Measurements from ENCODE around the gene GPR176.

GPR176 gene

GRCh38 chr15:39798382-39798781 lies 121.7 kb downstream of the GPR176 start:
- H3K36me3 ChIP-seq (ENCODE audit: control insufficient read depth, insufficient read depth, low read length): peaks cover 21% of the 10 kb centered on the region
- no peaks in the 10 kb centered on the region for H3K27me3 ChIP-seq (ENCODE audit: control insufficient read depth, insufficient read depth, low read length)
- H3K9me3 ChIP-seq (ENCODE audit: control insufficient read depth, insufficient read depth, low read length): no peaks in the 10 kb centered on the region
- no peak overlapping the region for H3K9ac ChIP-seq (ENCODE audit: low read depth, low read length)
- peaks cover 7% of the 10 kb centered on the region for H3K4me1 ChIP-seq (ENCODE audit: control insufficient read depth, insufficient read depth, low read length)
- H3K4me3 ChIP-seq (ENCODE audit: low read depth, low read length): no peak overlapping the region

GRCh38 chr15:39797407-39797806 lies 122.7 kb downstream of the GPR176 start:
- no peak overlapping the region for H3K4me3 ChIP-seq (ENCODE audit: low read depth, low read length)
- H3K36me3 ChIP-seq (ENCODE audit: control insufficient read depth, insufficient read depth, low read length): peaks cover 20% of the 10 kb centered on the region
- H3K9me3 ChIP-seq (ENCODE audit: control insufficient read depth, insufficient read depth, low read length): no peaks in the 10 kb centered on the region
- no peaks in the 10 kb centered on the region for H3K27me3 ChIP-seq (ENCODE audit: control insufficient read depth, insufficient read depth, low read length)
- no peak overlapping the region for H3K9ac ChIP-seq (ENCODE audit: low read depth, low read length)
- H3K4me1 ChIP-seq (ENCODE audit: control insufficient read depth, insufficient read depth, low read length): peaks cover 7% of the 10 kb centered on the region

- Histone ChIP-seq H3K9me3 (ENCODE audit: control insufficient read depth, insufficient read depth, low read length) (no peaks in the 10 kb centered on the region), H3K36me3 (ENCODE audit: control insufficient read depth, insufficient read depth, low read length) (peaks cover 12% of the 10 kb centered on the region), H3K9ac (ENCODE audit: low read depth, low read length) (no peak overlapping the region), H3K4me3 (ENCODE audit: low read depth, low read length) (no peak overlapping the region), H3K4me1 (ENCODE audit: control insufficient read depth, insufficient read depth, low read length) (peaks cover 7% of the 10 kb centered on the region), H3K27me3 (ENCODE audit: control insufficient read depth, insufficient read depth, low read length) (no peaks in the 10 kb centered on the region)
These were observed 123.5 kb downstream of the GPR176 start for GRCh38 chr15:39796601-39797000.

GRCh38 chr15:39795486-39795885 lies 124.6 kb downstream of the GPR176 start:
- Histone ChIP-seq H3K27me3 (ENCODE audit: control insufficient read depth, insufficient read depth, low read length) (no peaks in the 10 kb centered on the region), H3K9ac (ENCODE audit: low read depth, low read length) (no peak overlapping the region), H3K4me1 (ENCODE audit: control insufficient read depth, insufficient read depth, low read length) (peaks cover 7% of the 10 kb centered on the region), H3K36me3 (ENCODE audit: control insufficient read depth, insufficient read depth, low read length) (peaks cover 4% of the 10 kb centered on the region), H3K9me3 (ENCODE audit: control insufficient read depth, insufficient read depth, low read length) (no peaks in the 10 kb centered on the region), H3K4me3 (ENCODE audit: low read depth, low read length) (no peak overlapping the region)

- H3K4me1 ChIP-seq (ENCODE audit: control insufficient read depth, insufficient read depth, low read length): peaks cover 7% of the 10 kb centered on the region
- H3K9ac ChIP-seq (ENCODE audit: low read depth, low read length): no peak overlapping the region
- no peaks in the 10 kb centered on the region for H3K27me3 ChIP-seq (ENCODE audit: control insufficient read depth, insufficient read depth, low read length)
- H3K36me3 ChIP-seq (ENCODE audit: control insufficient read depth, insufficient read depth, low read length): peaks cover 4% of the 10 kb centered on the region
- H3K9me3 ChIP-seq (ENCODE audit: control insufficient read depth, insufficient read depth, low read length): no peaks in the 10 kb centered on the region
- H3K4me3 ChIP-seq (ENCODE audit: low read depth, low read length): no peak overlapping the region
These were observed 125.1 kb downstream of the GPR176 start for GRCh38 chr15:39794954-39795353.

- Histone ChIP-seq H3K4me1 (ENCODE audit: control insufficient read depth, insufficient read depth, low read length) (peaks cover 11% of the 10 kb centered on the region), H3K9ac (ENCODE audit: low read depth, low read length) (no peak overlapping the region), H3K27me3 (ENCODE audit: control insufficient read depth, insufficient read depth, low read length) (no peaks in the 10 kb centered on the region), H3K36me3 (ENCODE audit: control insufficient read depth, insufficient read depth, low read length) (no peaks in the 10 kb centered on the region), H3K9me3 (ENCODE audit: control insufficient read depth, insufficient read depth, low read length) (no peaks in the 10 kb centered on the region), H3K4me3 (ENCODE audit: low read depth, low read length) (no peak overlapping the region)
These were observed 126.1 kb downstream of the GPR176 start for GRCh38 chr15:39793923-39794322.

- H3K9ac ChIP-seq (ENCODE audit: low read depth, low read length): no peak overlapping the region
- no peaks in the 10 kb centered on the region for H3K27me3 ChIP-seq (ENCODE audit: control insufficient read depth, insufficient read depth, low read length)
- peaks cover 15% of the 10 kb centered on the region for H3K4me1 ChIP-seq (ENCODE audit: control insufficient read depth, insufficient read depth, low read length)
- no peaks in the 10 kb centered on the region for H3K9me3 ChIP-seq (ENCODE audit: control insufficient read depth, insufficient read depth, low read length)
- no peaks in the 10 kb centered on the region for H3K36me3 ChIP-seq (ENCODE audit: control insufficient read depth, insufficient read depth, low read length)
- H3K4me3 ChIP-seq (ENCODE audit: low read depth, low read length): no peak overlapping the region
These were observed 127.2 kb downstream of the GPR176 start for GRCh38 chr15:39792844-39793335.

GRCh38 chr15:39792025-39792843 lies 127.8 kb downstream of the GPR176 start:
- Histone ChIP-seq H3K27me3 (ENCODE audit: control insufficient read depth, insufficient read depth, low read length) (no peaks in the 10 kb centered on the region), H3K4me3 (ENCODE audit: low read depth, low read length) (no peak overlapping the region), H3K9me3 (ENCODE audit: control insufficient read depth, insufficient read depth, low read length) (no peaks in the 10 kb centered on the region), H3K9ac (ENCODE audit: low read depth, low read length) (no peak overlapping the region), H3K4me1 (ENCODE audit: control insufficient read depth, insufficient read depth, low read length) (peaks cover 18% of the 10 kb centered on the region), H3K36me3 (ENCODE audit: control insufficient read depth, insufficient read depth, low read length) (no peaks in the 10 kb centered on the region)

GRCh38 chr15:39789736-39790135 lies 130.3 kb downstream of the GPR176 start:
- no peaks in the 10 kb centered on the region for H3K27me3 ChIP-seq (ENCODE audit: control insufficient read depth, insufficient read depth, low read length)
- H3K9me3 ChIP-seq (ENCODE audit: control insufficient read depth, insufficient read depth, low read length): no peaks in the 10 kb centered on the region
- H3K4me3 ChIP-seq (ENCODE audit: low read depth, low read length): no peak overlapping the region
- no peaks in the 10 kb centered on the region for H3K36me3 ChIP-seq (ENCODE audit: control insufficient read depth, insufficient read depth, low read length)
- H3K4me1 ChIP-seq (ENCODE audit: control insufficient read depth, insufficient read depth, low read length): peaks cover 34% of the 10 kb centered on the region
- no peak overlapping the region for H3K9ac ChIP-seq (ENCODE audit: low read depth, low read length)

- no peaks in the 10 kb centered on the region for H3K36me3 ChIP-seq (ENCODE audit: control insufficient read depth, insufficient read depth, low read length)
- peaks cover 34% of the 10 kb centered on the region for H3K4me1 ChIP-seq (ENCODE audit: control insufficient read depth, insufficient read depth, low read length)
- no peak overlapping the region for H3K9ac ChIP-seq (ENCODE audit: low read depth, low read length)
- H3K9me3 ChIP-seq (ENCODE audit: control insufficient read depth, insufficient read depth, low read length): no peaks in the 10 kb centered on the region
- H3K27me3 ChIP-seq (ENCODE audit: control insufficient read depth, insufficient read depth, low read length): no peaks in the 10 kb centered on the region
- no peak overlapping the region for H3K4me3 ChIP-seq (ENCODE audit: low read depth, low read length)
These were observed 131.1 kb downstream of the GPR176 start for GRCh38 chr15:39788800-39789565.

- Histone ChIP-seq H3K36me3 (ENCODE audit: control insufficient read depth, insufficient read depth, low read length) (no peaks in the 10 kb centered on the region), H3K4me1 (ENCODE audit: control insufficient read depth, insufficient read depth, low read length) (peaks cover 34% of the 10 kb centered on the region), H3K27me3 (ENCODE audit: control insufficient read depth, insufficient read depth, low read length) (no peaks in the 10 kb centered on the region), H3K9ac (ENCODE audit: low read depth, low read length) (no peak overlapping the region), H3K9me3 (ENCODE audit: control insufficient read depth, insufficient read depth, low read length) (no peaks in the 10 kb centered on the region), H3K4me3 (ENCODE audit: low read depth, low read length) (no peak overlapping the region)
These were observed 132.0 kb downstream of the GPR176 start for GRCh38 chr15:39788108-39788507.

GRCh38 chr15:39787479-39787878 lies 132.6 kb downstream of the GPR176 start:
- Histone ChIP-seq H3K9me3 (ENCODE audit: control insufficient read depth, insufficient read depth, low read length) (no peaks in the 10 kb centered on the region), H3K36me3 (ENCODE audit: control insufficient read depth, insufficient read depth, low read length) (no peaks in the 10 kb centered on the region), H3K9ac (ENCODE audit: low read depth, low read length) (no peak overlapping the region), H3K4me3 (ENCODE audit: low read depth, low read length) (no peak overlapping the region), H3K27me3 (ENCODE audit: control insufficient read depth, insufficient read depth, low read length) (no peaks in the 10 kb centered on the region), H3K4me1 (ENCODE audit: control insufficient read depth, insufficient read depth, low read length) (peaks cover 34% of the 10 kb centered on the region)

Measured in iPS-15b (cell line).